Measurements from ENCODE around the gene REPS2.

REPS2 gene

DNA sequence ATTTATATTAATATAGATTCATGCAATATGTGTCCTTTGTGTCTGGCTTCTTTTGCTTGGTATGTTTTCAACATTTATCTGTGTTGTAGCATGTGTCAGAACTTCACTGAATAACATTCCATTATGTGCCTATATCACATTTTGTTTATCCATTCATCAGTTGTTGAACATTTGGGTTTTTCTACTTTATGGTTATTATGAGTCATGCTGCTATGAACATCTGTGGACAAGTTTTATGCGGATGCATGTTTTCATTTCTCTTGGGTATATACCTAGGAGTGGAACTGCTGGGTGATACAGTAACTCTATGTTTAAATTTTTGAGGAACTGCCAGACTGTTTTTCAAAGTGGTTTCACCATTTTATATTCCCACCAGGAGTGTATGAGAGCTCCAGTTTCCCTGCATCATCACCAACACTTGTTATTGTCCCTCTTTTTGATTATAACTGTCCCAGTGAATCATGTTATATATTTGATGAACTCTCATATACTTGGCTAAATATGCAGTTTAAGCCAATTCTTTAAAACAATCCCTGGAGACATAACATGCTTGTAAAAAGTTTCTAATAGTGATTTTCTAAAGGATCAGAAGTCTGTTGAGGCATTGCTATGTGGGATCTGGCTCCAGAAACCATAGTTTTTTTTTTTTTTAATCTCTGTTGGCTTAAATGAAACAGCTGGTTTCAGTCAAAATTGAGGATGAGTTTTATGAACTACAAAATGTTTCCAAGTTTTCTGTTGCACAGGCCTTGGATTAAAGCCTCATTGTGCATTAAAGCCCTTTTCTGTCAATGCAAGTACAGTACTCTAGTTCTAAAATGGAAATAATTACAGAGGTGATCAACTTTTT, 21.6 kb upstream of the REPS2 start:
- H3K9me2 ChIP-seq (replicated peaks; ENCODE audit: control insufficient read depth, low read length): no peaks in the 10 kb centered on the region
- no peaks in the 10 kb centered on the region for H3K36me3 ChIP-seq (ENCODE audit: control insufficient read depth, low read length)
- no peaks in the 10 kb centered on the region for H3K9me3 ChIP-seq (ENCODE audit: control insufficient read depth, insufficient read depth, low read length)
- no peaks in the 10 kb centered on the region for H4K20me1 ChIP-seq (ENCODE audit: control insufficient read depth, insufficient read depth, low read depth, low read length)
- no peak for TF ChIP-seq EZH2phosphoT487 (IDR thresholded peaks at IDR 0.05; ENCODE audit: borderline replicate concordance, low read length)
- TF ChIP-seq, protein P1, sequence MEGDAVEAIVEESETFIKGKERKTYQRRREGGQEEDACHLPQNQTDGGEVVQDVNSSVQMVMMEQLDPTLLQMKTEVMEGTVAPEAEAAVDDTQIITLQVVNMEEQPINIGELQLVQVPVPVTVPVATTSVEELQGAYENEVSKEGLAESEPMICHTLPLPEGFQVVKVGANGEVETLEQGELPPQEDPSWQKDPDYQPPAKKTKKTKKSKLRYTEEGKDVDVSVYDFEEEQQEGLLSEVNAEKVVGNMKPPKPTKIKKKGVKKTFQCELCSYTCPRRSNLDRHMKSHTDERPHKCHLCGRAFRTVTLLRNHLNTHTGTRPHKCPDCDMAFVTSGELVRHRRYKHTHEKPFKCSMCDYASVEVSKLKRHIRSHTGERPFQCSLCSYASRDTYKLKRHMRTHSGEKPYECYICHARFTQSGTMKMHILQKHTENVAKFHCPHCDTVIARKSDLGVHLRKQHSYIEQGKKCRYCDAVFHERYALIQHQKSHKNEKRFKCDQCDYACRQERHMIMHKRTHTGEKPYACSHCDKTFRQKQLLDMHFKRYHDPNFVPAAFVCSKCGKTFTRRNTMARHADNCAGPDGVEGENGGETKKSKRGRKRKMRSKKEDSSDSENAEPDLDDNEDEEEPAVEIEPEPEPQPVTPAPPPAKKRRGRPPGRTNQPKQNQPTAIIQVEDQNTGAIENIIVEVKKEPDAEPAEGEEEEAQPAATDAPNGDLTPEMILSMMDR (IDR thresholded peaks at IDR 0.05; ENCODE audit: low read depth, low read length, poor library complexity, severe bottlenecking): no peak
- H3K4me1 ChIP-seq (ENCODE audit: control insufficient read depth, low read length): no peaks in the 10 kb centered on the region
- no peak overlapping the region for H3K4me2 ChIP-seq (ENCODE audit: low read length)
- H3K4me3 ChIP-seq (ENCODE audit: low read length): no peak overlapping the region
- no peaks in the 10 kb centered on the region for H3K79me2 ChIP-seq (ENCODE audit: control insufficient read depth, low read length)
- no peak overlapping the region for H3K27ac ChIP-seq (ENCODE audit: low read depth, low read length)
- H3F3A ChIP-seq (ENCODE audit: control insufficient read depth, insufficient read depth): no peaks in the 10 kb centered on the region
- no peaks in the 10 kb centered on the region for H3K27me3 ChIP-seq (ENCODE audit: control insufficient read depth, low read length)

DNA sequence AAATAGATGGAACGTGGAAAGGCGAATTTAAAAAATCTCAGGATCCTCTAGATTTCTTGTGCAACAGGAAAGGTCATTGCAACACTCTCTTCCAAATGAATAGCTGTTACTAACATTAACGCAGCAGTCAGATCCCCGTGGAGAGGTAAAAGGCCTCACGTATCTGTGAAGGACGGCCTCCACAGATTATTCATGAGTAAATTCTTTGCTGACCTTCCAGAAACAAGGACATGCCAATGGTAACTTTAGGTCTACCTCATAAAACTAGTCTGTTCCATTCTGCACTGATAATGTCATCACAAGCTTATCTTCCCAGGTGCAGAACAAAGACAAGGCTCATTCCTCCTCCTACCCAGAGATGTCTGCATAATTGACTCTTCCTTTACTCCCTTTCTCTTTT, 16.1 kb upstream of the REPS2 start:
- Histone ChIP-seq H4K20me1 (ENCODE audit: control insufficient read depth, insufficient read depth, low read depth, low read length) (no peaks in the 10 kb centered on the region), H3K9me2 (replicated peaks; ENCODE audit: control insufficient read depth, low read length) (no peaks in the 10 kb centered on the region), H3K36me3 (ENCODE audit: control insufficient read depth, low read length) (no peaks in the 10 kb centered on the region), H3K27me3 (ENCODE audit: control insufficient read depth, low read length) (no peaks in the 10 kb centered on the region; the same call in 1 of the 2 replicates), H3K9me3 (ENCODE audit: control insufficient read depth, insufficient read depth, low read length) (no peaks in the 10 kb centered on the region), H3F3A (ENCODE audit: control insufficient read depth, insufficient read depth) (no peaks in the 10 kb centered on the region), H3K4me3 (ENCODE audit: low read length) (no peak overlapping the region), H3K4me1 (ENCODE audit: control insufficient read depth, low read length) (no peaks in the 10 kb centered on the region), H3K27ac (ENCODE audit: low read depth, low read length) (no peak overlapping the region), H3K79me2 (ENCODE audit: control insufficient read depth, low read length) (no peaks in the 10 kb centered on the region), H3K4me2 (ENCODE audit: low read length) (no peak overlapping the region)
- TF ChIP-seq, protein P1 (IDR thresholded peaks at IDR 0.05; ENCODE audit: low read depth, low read length, poor library complexity, severe bottlenecking): no peak
- TF ChIP-seq EZH2phosphoT487 (IDR thresholded peaks at IDR 0.05; ENCODE audit: borderline replicate concordance, low read length): no peak

DNA sequence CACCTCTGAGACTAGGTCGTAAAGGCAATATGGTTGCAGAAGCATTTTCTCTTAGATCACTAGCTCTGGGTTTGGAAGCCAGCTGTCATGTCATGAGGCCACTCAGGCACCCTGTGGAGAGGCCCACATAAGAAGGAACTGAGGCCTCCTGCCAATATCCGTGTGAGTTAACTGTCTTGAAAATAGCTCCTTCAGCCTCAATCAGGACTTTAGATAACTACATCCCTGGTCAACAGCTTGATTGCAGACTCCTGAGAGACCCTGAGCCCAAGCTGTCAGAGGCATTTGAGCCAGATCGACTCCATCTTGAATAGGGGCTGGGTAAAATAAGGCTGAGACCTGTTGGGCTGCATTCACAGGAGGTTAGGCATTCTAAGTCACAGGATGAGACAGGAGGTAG, 15.1 kb upstream of the REPS2 start:
- Histone ChIP-seq H3K27me3 (ENCODE audit: control insufficient read depth, low read length) (no peaks in the 10 kb centered on the region; the same call in 1 of the 2 replicates), H3K27ac (ENCODE audit: low read depth, low read length) (no peak overlapping the region), H4K20me1 (ENCODE audit: control insufficient read depth, insufficient read depth, low read depth, low read length) (no peaks in the 10 kb centered on the region), H3F3A (ENCODE audit: control insufficient read depth, insufficient read depth) (no peaks in the 10 kb centered on the region), H3K4me2 (ENCODE audit: low read length) (no peak overlapping the region), H3K4me1 (ENCODE audit: control insufficient read depth, low read length) (no peaks in the 10 kb centered on the region), H3K36me3 (ENCODE audit: control insufficient read depth, low read length) (no peaks in the 10 kb centered on the region), H3K9me3 (ENCODE audit: control insufficient read depth, insufficient read depth, low read length) (no peaks in the 10 kb centered on the region), H3K79me2 (ENCODE audit: control insufficient read depth, low read length) (no peaks in the 10 kb centered on the region), H3K4me3 (ENCODE audit: low read length) (no peak overlapping the region), H3K9me2 (replicated peaks; ENCODE audit: control insufficient read depth, low read length) (no peaks in the 10 kb centered on the region)
- no peak for TF ChIP-seq EZH2phosphoT487 (IDR thresholded peaks at IDR 0.05; ENCODE audit: borderline replicate concordance, low read length)
- TF ChIP-seq, protein P1 (IDR thresholded peaks at IDR 0.05; ENCODE audit: low read depth, low read length, poor library complexity, severe bottlenecking): no peak

All from DOHH2 (cell line).